ENCODE measurements around the gene KRTAP10-5.
"Not testable (repeated sequence)": the region's sequence is repeated elsewhere in the genome, so short reads cannot be mapped to it uniquely, and the experiment has no call there.

KRTAP10-5 gene

GRCh38 chr21:44569861-44570517 lies 10.4 kb downstream of the KRTAP10-5 start:
- DNase-seq: no peak

GRCh38 chr21:44568667-44569556 lies 11.5 kb downstream of the KRTAP10-5 start:
- no peak for DNase-seq

GRCh38 chr21:44568261-44568660 lies 12.1 kb downstream of the KRTAP10-5 start:
- no peak for DNase-seq

- no peak for DNase-seq
Observed at GRCh38 chr21:44567481-44568171, 12.8 kb downstream of the KRTAP10-5 start.

GRCh38 chr21:44566403-44566802 lies 14.0 kb downstream of the KRTAP10-5 start:
- DNase-seq: peak; percentile 75

- DNase-seq: no peak
Observed at GRCh38 chr21:44564886-44565598, 15.4 kb downstream of the KRTAP10-5 start.

GRCh38 chr21:44564099-44564498 lies 16.3 kb downstream of the KRTAP10-5 start:
- no peak for DNase-seq

- DNase-seq: no peak
Observed at GRCh38 chr21:44558695-44559094, 21.7 kb downstream of the KRTAP10-5 start, which contains the start of gene KRTAP10-3. Gene KRTAP10-3, minus strand, starts transcription at chr21:44558795. Its CDS starts 80 bp downstream, at chr21:44558715.

- not testable (repeated sequence) for DNase-seq
Observed at GRCh38 chr21:44558329-44558675, 22.1 kb downstream of the KRTAP10-5 start.

GRCh38 chr21:44557491-44558328 lies 22.7 kb downstream of the KRTAP10-5 start:
- no peak for DNase-seq

- DNase-seq: no peak
Observed at GRCh38 chr21:44556879-44557278, 23.5 kb downstream of the KRTAP10-5 start.

- DNase-seq: no peak
Observed at GRCh38 chr21:44555200-44555875, 25.1 kb downstream of the KRTAP10-5 start.

GRCh38 chr21:44552681-44553080 lies 27.7 kb downstream of the KRTAP10-5 start:
- DNase-seq: no peak

- no peak for DNase-seq
Observed at GRCh38 chr21:44552136-44552535, 28.3 kb downstream of the KRTAP10-5 start.

- no peak for DNase-seq
Observed at GRCh38 chr21:44551340-44551961, 29.0 kb downstream of the KRTAP10-5 start, which contains the start of gene KRTAP10-2. Gene KRTAP10-2, minus strand, starts transcription at chr21:44551505. Its CDS starts 47 bp downstream, at chr21:44551458.

GRCh38 chr21:44550807-44551206 lies 29.6 kb downstream of the KRTAP10-5 start:
- DNase-seq: no peak

GRCh38 chr21:44550285-44550684 lies 30.1 kb downstream of the KRTAP10-5 start:
- not testable (repeated sequence) for DNase-seq

- no peak for DNase-seq
Observed at GRCh38 chr21:44549525-44550211, 30.7 kb downstream of the KRTAP10-5 start.

- DNase-seq: no peak
Observed at GRCh38 chr21:44548922-44549321, 31.5 kb downstream of the KRTAP10-5 start.

GRCh38 chr21:44548381-44548780 lies 32.0 kb downstream of the KRTAP10-5 start:
- no peak for DNase-seq
